ENCODE data around the gene RASGRP2. TPM values are rescaled to one million over a fixed set of nuclear protein-coding genes. Genes with fewer than 3 reads are reported as not detected.

Gene RASGRP2
- total and polyA plus RNA-seq, 2 of the 8 experiments (the other 6 are each of a cell fraction or from before 2014, with no cell fraction given), result 40.6 to 45.7 TPM

DNA sequence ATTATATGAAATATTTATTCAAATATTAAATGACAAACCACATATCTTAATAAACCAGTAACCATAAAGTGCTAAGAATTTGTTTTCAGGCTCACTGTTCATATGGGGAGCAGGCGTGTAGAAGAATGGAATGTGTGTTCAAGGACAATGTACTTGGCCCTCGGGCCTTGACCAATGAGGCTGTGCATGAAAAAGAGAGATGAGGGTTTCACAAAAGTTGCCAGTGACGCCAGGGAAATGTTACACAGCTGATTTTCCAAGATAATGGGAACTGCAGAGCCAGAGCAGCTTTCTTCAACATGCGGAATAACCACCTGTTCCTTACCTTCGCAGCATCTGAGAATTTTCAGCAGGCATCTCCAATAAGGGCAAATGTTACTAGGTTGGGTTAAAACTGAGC is 30.2 kb upstream of the RASGRP2 start:
- Histone ChIP-seq H2AFZ (ENCODE audit: low read length) (no peak overlapping the region), H3K79me1 (ENCODE audit: low read depth, low read length) (peaks cover 9% of the 10 kb centered on the region)
- CTCF ChIA-PET (ENCODE audit: partially characterized antibody), result interaction anchor here (1.4 to 23.6 kb wide), 3 partner anchors 10 to 105 kb away, joined by 3 to 376 read pairs (median 35); partner anchors contain the start of gene RASGRP2
- TF ChIP-seq GTF2F1 (IDR thresholded peaks at IDR 0.05; ENCODE audit: borderline replicate concordance, low read depth, low read length) (no peak), SP2 (IDR thresholded peaks at IDR 0.05; ENCODE audit: low read length) (no peak), POLR2A (IDR thresholded peaks at IDR 0.05; ENCODE audit: control extremely low read depth in 1 of 2, low read depth in 2 of 2, low read length in 2 of 2) (no peak), EGR1 (IDR thresholded peaks at IDR 0.05; ENCODE audit: borderline replicate concordance, low read depth, low read length) (no peak), GABPA (IDR thresholded peaks at IDR 0.05; ENCODE audit: borderline replicate concordance, insufficient read depth, low read length) (no peak), TCF12 (IDR thresholded peaks at IDR 0.05; ENCODE audit: low read depth, low read length) (no peak), SP1 (IDR thresholded peaks at IDR 0.05; ENCODE audit: low read depth, low read length) (no peak), POLR2AphosphoS5 (IDR thresholded peaks at IDR 0.05; ENCODE audit: low read depth, low read length) (no peak; the same call in 1 of the 2 replicates), CHD1 (IDR thresholded peaks at IDR 0.05; ENCODE audit: low read depth, low read length) (no peak), ZNF274 (IDR thresholded peaks at IDR 0.05; ENCODE audit: borderline replicate concordance, extremely low read depth, low read length) (no peak), KDM4A (IDR thresholded peaks at IDR 0.05; ENCODE audit: low read depth, low read length, severe bottlenecking) (no peak), JUND (IDR thresholded peaks at IDR 0.05; ENCODE audit: low read length) (no peak), TAF1 (IDR thresholded peaks at IDR 0.05; ENCODE audit: low read depth, low read length) (no peak)
- TF ChIP-seq, protein P1, sequence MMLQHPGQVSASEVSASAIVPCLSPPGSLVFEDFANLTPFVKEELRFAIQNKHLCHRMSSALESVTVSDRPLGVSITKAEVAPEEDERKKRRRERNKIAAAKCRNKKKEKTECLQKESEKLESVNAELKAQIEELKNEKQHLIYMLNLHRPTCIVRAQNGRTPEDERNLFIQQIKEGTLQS (IDR thresholded peaks at IDR 0.05; ENCODE audit: insufficient read depth, low read depth, low read length), result no peak
- TF ChIP-seq, protein P2, sequence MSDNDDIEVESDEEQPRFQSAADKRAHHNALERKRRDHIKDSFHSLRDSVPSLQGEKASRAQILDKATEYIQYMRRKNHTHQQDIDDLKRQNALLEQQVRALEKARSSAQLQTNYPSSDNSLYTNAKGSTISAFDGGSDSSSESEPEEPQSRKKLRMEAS (IDR thresholded peaks at IDR 0.05), result no peak

More for the DNA sequence above, 30.2 kb upstream of the RASGRP2 start:
- Histone ChIP-seq H3K23me2 (ENCODE audit: low read depth, low read length) (peaks cover 6% of the 10 kb centered on the region), H4K91ac (replicated peaks; ENCODE audit: insufficient read length, low read length) (no peak overlapping the region), H3K56ac (replicated peaks; ENCODE audit: insufficient read length, low read depth, low read length) (no peak overlapping the region), H3K4me3 (ENCODE audit: extremely low read depth in 1 of 4, insufficient read depth in 2 of 4, low read depth in 3 of 4, low read length in 4 of 4) (no peak overlapping the region), H4K20me1 (replicated peaks in 1 of 2; ENCODE audit: control insufficient read depth in 1 of 2, insufficient read depth in 2 of 2, low read length in 2 of 2) (peaks cover 36 to 53% of the 10 kb centered on the region in 2 experiments), H2BK120ac (replicated peaks; ENCODE audit: low read depth, low read length) (no peak overlapping the region), H3K79me2 (ENCODE audit: control insufficient read depth in 1 of 2, insufficient read depth in 2 of 2, low read length in 2 of 2) (peaks cover 30 to 73% of the 10 kb centered on the region in 2 experiments), H3K9ac (replicated peaks in 1 of 4; ENCODE audit: extremely low read depth in 1 of 4, low read depth in 3 of 4, low read length in 3 of 4) (no peak overlapping the region), H3K27me3 (replicated peaks in 1 of 4; ENCODE audit: control insufficient read depth in 3 of 4, extremely low read depth in 1 of 4, insufficient read depth in 3 of 4, low read length in 3 of 4) (no peaks in the 10 kb centered on the region; a peak in 1 of 7 replicates), H4K5ac (ENCODE audit: insufficient read length, low read depth, low read length) (no peak overlapping the region), H2BK12ac (ENCODE audit: low read depth, low read length) (no peak overlapping the region), H4K8ac (ENCODE audit: extremely low read depth, insufficient read depth, low read length) (no peak overlapping the region), H3K4me2 (ENCODE audit: insufficient read depth in 1 of 2, low read depth in 2 of 2, low read length in 2 of 2) (no peak overlapping the region), H3K36me3 (ENCODE audit: control insufficient read depth in 2 of 4, insufficient read depth in 4 of 4, low read length in 3 of 4) (peaks cover 58 to 80% (median 77%) of the 10 kb centered on the region in 4 experiments), H2BK15ac (ENCODE audit: low read length) (no peak overlapping the region), H3K9me3 (ENCODE audit: insufficient read depth in 2 of 2, low read depth in 1 of 2, low read length in 1 of 2) (no peaks in the 10 kb centered on the region), H3K27ac (ENCODE audit: low read depth, low read length) (no peak overlapping the region), H3K23ac (ENCODE audit: insufficient read length) (no peak overlapping the region), H2BK5ac (ENCODE audit: low read depth, low read length) (no peak overlapping the region), H3K4ac (replicated peaks; ENCODE audit: insufficient read length, low read depth, low read length) (no peak overlapping the region), H3K4me1 (replicated peaks in 1 of 4; ENCODE audit: control insufficient read depth in 3 of 4, insufficient read depth in 4 of 4, low read length in 3 of 4) (peaks cover 0 to 5% (median 4%) of the 10 kb centered on the region in 4 experiments; a peak in 4 of 7 replicates), H2BK20ac (ENCODE audit: low read length) (no peak overlapping the region), H3K14ac (ENCODE audit: insufficient read length) (no peak overlapping the region), H2AK5ac (ENCODE audit: low read depth, low read length) (no peak overlapping the region), H3K18ac (ENCODE audit: extremely low read depth, low read length) (no peak overlapping the region)
- POLR2A ChIA-PET (ENCODE audit: partially characterized antibody), result interaction anchor here (0.6 to 29.2 kb wide), 9 partner anchors 8 to 423 kb away, joined by 3 to 1087 read pairs (median 5); partner anchors contain the start of genes MEN1, PYGM and RASGRP2
- FAIRE-seq, result no peak
- DNase-seq (ENCODE audit: low read depth in 1 of 2, low spot score in 2 of 2), result no peak
- WGBS, 2 experiments (ENCODE audit: extremely low coverage in 1 of 2, insufficient coverage in 1 of 2, insufficient read length in 1 of 2, insufficient replicate concordance in 2 of 2, low coverage in 1 of 2, low lambda C conversion rate in 2 of 2, missing lambda C conversion rate in 1 of 2), result 90% methylated on average over 5 of the region's 5 CpGs; no CpG with 5 or more reads in 1 of the 2 experiments
